ENCODE measurements around the gene MPHOSPH8.

MPHOSPH8 gene

DNA sequence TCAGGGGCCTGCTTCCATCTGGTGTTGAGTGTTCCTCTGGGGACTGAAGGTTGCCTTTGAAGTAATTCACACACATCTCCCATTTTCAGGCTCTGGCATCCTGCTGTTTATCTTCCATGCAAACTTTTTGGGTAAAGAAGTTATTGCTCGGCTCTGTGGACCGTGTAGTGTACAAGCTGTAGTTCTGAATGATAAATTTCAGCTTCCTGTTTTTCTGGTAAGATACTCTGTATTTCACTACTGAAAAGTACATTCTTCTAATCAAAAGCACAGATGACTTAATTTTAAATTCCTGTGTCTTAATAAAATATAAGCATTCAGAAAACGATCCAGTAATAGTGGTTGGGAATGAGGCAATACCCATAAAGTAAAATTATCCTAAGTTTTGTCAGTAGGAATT is 36.7 kb downstream of the MPHOSPH8 start:
- TF ChIP-seq ZFX (IDR thresholded peaks at IDR 0.05; ENCODE audit: borderline replicate concordance), result no peak
- TF ChIP-seq, protein P1, sequence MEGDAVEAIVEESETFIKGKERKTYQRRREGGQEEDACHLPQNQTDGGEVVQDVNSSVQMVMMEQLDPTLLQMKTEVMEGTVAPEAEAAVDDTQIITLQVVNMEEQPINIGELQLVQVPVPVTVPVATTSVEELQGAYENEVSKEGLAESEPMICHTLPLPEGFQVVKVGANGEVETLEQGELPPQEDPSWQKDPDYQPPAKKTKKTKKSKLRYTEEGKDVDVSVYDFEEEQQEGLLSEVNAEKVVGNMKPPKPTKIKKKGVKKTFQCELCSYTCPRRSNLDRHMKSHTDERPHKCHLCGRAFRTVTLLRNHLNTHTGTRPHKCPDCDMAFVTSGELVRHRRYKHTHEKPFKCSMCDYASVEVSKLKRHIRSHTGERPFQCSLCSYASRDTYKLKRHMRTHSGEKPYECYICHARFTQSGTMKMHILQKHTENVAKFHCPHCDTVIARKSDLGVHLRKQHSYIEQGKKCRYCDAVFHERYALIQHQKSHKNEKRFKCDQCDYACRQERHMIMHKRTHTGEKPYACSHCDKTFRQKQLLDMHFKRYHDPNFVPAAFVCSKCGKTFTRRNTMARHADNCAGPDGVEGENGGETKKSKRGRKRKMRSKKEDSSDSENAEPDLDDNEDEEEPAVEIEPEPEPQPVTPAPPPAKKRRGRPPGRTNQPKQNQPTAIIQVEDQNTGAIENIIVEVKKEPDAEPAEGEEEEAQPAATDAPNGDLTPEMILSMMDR (IDR thresholded peaks at IDR 0.05), result no peak
- no peak overlapping the region for H3K27ac ChIP-seq

DNA sequence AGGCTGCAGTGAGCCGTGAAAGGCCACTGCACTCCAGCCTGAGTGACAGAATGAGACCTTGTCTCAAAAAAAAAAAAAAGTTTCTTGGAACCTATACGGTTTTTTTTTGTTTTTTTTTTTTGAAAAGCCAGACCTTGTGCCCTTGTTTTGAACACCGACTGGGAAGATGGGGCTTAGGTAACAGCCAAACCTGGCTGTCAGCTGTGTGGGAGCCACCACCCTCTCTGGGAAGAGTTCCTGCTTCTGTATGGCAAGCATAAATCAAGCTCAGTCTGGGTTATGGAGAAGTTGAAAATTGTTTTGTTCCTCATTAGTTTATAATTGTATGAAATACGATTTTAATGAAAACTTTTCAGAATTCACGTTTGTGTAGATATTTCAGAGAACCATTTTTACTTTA is 39.5 kb downstream of the MPHOSPH8 start:
- H3K27ac ChIP-seq, result peak overlapping the region; percentile 60
- no peak for TF ChIP-seq ZFX (IDR thresholded peaks at IDR 0.05; ENCODE audit: borderline replicate concordance)
- TF ChIP-seq, protein P1 (IDR thresholded peaks at IDR 0.05), result no peak

DNA sequence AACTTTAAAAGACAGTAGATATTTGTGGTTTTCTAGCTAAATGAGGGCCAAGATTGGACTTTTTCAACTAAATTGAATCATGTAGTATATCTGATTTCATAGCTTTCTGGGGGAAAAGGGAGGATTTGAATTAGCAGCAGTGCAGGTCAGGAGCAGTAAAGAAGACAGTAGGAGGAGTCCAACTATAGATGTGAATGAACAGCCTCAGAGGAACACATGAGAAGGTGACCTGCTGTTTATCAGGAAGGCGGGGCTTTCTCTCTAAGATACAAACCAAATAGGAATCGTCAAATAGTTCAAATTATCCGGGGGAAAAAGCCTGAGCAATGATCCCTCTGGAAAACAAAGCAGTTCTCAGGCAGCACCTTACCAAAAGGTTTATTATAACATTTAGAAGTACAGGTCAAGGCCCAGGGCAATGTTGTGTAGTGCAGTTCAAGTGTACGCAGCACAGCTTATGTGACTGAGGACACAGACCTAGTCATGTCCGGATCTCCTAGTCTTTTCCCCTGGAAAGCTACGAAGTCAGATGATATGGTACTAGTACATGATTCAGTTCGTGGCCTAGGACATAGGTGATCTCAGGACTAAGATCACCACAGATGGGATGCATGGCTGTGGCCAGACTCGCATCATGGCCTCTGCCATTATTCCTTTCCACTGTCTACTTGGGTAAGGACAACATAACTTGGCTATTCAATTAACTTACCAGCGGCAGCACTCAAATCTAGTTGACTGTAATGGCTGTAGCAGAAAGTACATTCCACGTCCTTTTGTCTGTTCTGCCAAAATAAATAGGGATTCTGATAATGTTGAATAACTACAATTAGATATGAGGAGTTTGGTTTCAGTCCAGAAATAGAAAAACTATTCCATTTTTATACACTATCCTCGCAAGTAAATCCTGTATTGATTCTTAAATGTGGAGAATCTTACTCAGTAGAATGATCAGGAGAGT is 40.3 kb downstream of the MPHOSPH8 start:
- peak overlapping the region; percentile 60 for H3K27ac ChIP-seq
- TF ChIP-seq ZFX (IDR thresholded peaks at IDR 0.05; ENCODE audit: borderline replicate concordance), result no peak

DNA sequence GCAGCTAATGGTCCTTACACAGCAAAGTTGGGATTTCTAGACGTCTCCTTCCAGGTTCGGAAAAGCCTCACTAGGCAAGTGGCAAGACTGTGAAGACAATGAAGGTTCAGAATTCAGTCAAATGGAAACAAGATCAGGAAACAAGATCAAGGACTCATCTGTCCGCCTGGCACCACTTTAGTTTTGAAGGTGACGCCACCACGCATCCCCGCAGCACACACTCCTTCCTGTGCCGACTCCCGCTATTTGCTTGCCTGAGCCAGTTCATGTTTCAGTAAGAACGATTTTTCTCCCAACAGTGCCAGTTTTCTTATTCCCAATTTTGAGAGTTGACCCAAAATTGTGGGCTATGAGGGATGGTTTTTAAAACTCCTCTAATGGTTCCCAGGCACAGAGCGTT is 41.4 kb downstream of the MPHOSPH8 start:
- TF ChIP-seq, protein P1 (IDR thresholded peaks at IDR 0.05), result no peak
- TF ChIP-seq ZFX (IDR thresholded peaks at IDR 0.05; ENCODE audit: borderline replicate concordance), result no peak
- H3K27ac ChIP-seq, result peak overlapping the region; percentile 60

DNA sequence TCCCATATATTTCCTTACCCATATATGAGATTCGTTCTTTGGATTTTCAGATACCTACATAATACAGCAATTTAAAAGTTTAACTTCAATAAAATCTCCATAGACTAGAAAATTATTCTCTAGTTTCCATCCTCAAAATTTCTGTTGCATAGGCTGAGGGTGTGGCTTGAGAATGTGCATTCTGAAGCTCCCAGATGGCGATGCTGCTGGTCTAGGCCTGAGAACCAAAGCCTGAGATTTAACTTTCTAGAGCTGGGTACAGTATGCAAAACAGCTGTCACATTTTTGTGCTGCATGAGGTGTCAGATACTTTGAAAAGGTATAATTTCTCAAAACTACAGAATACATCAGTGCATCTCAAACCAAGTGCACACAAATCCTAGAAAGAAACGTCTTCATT is 42.7 kb downstream of the MPHOSPH8 start:
- H3K27ac ChIP-seq, result no peak overlapping the region
- no peak for TF ChIP-seq ZFX (IDR thresholded peaks at IDR 0.05; ENCODE audit: borderline replicate concordance)
- TF ChIP-seq, protein P1 (IDR thresholded peaks at IDR 0.05), result no peak

DNA sequence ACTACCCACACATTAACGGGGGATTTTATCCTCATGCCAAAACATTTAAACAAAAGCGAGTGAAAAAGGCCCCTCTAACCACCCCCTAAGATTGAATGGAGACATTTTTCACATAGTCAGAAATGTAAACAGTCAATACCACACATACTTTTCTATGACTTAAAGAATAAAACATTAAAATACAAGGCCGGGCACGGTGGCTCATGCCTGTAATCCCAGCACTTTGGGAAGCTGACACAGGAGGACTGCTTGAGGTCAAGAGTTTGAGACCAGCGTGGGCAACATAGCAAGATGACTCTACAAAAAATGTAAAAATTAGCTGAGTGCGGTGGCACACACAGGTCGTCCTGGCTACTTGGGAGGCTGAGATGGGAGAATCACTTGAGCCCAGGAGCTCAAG is 47.3 kb downstream of the MPHOSPH8 start:
- no peak overlapping the region for H3K27ac ChIP-seq

DNA sequence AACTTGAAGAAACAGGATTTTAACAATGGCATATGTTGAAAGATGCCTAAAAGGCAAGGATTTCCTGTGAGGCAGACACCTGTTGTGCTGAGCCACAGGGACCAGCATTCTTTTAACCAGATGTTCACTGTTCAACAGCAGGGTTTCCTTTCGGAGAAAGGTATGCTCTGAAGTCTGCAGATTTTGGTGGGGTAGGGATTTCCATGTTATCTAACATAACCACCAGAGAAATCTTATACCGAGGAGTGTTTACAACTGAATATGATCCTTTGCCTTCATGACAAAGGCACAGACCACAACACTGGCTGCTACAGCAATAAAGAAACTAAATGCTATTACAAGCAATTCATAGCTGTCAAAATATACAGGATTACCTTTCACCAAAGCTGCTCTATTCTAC is 48.1 kb downstream of the MPHOSPH8 start:
- H3K27ac ChIP-seq, result no peak overlapping the region
- no peak for TF ChIP-seq ZFX (IDR thresholded peaks at IDR 0.05; ENCODE audit: borderline replicate concordance)
- TF ChIP-seq, protein P1 (IDR thresholded peaks at IDR 0.05), result no peak

More for the DNA sequence above, 47.3 kb downstream of the MPHOSPH8 start:
- TF ChIP-seq, protein P1 (IDR thresholded peaks at IDR 0.05), result no peak
- no peak for TF ChIP-seq ZFX (IDR thresholded peaks at IDR 0.05; ENCODE audit: borderline replicate concordance)
